Measurements from ENCODE around the gene ZNF664.

ZNF664 gene

GRCh38 chr12:123997033-123997822 lies 24.2 kb downstream of the ZNF664 start:
- H3K9me3 ChIP-seq (ENCODE audit: severe bottlenecking) = no peaks in the 10 kb centered on the region
- TF ChIP-seq CTCF (IDR thresholded peaks at IDR 0.05; ENCODE audit: low read depth, low read length) = no peak
- H3K36me3 ChIP-seq = peaks cover 91% of the 10 kb centered on the region
- no peak for DNase-seq
- no peak overlapping the region for H3K27ac ChIP-seq
- H3K27me3 ChIP-seq (ENCODE audit: insufficient read depth, low read depth, severe bottlenecking) = no peaks in the 10 kb centered on the region
- H3K4me3 ChIP-seq (ENCODE audit: low read depth, low read length) = no peak overlapping the region

- H3K4me3 ChIP-seq (ENCODE audit: low read depth, low read length) = no peak overlapping the region
- no peak for TF ChIP-seq CTCF (IDR thresholded peaks at IDR 0.05; ENCODE audit: low read depth, low read length)
- H3K9me3 ChIP-seq (ENCODE audit: severe bottlenecking) = no peaks in the 10 kb centered on the region
- peaks cover 91% of the 10 kb centered on the region for H3K36me3 ChIP-seq
- no peak overlapping the region for H3K27ac ChIP-seq
- DNase-seq = no peak
- H3K27me3 ChIP-seq (ENCODE audit: insufficient read depth, low read depth, severe bottlenecking) = no peaks in the 10 kb centered on the region
Measured at GRCh38 chr12:123997908-123998307, 24.9 kb downstream of the ZNF664 start.

- no peaks in the 10 kb centered on the region for H3K27me3 ChIP-seq (ENCODE audit: insufficient read depth, low read depth, severe bottlenecking)
- no peak for TF ChIP-seq CTCF (IDR thresholded peaks at IDR 0.05; ENCODE audit: low read depth, low read length)
- no peak overlapping the region for H3K27ac ChIP-seq
- H3K9me3 ChIP-seq (ENCODE audit: severe bottlenecking) = no peaks in the 10 kb centered on the region
- no peak for DNase-seq
- peaks cover 91% of the 10 kb centered on the region for H3K36me3 ChIP-seq
- H3K4me3 ChIP-seq (ENCODE audit: low read depth, low read length) = no peak overlapping the region
Measured at GRCh38 chr12:123998344-123998990, 25.5 kb downstream of the ZNF664 start.

- TF ChIP-seq CTCF (IDR thresholded peaks at IDR 0.05; ENCODE audit: low read depth, low read length) = no peak
- no peak overlapping the region for H3K4me3 ChIP-seq (ENCODE audit: low read depth, low read length)
- H3K9me3 ChIP-seq (ENCODE audit: severe bottlenecking) = no peaks in the 10 kb centered on the region
- no peaks in the 10 kb centered on the region for H3K27me3 ChIP-seq (ENCODE audit: insufficient read depth, low read depth, severe bottlenecking)
- no peak for DNase-seq
- H3K36me3 ChIP-seq = peaks cover 91% of the 10 kb centered on the region
- no peak overlapping the region for H3K27ac ChIP-seq
Measured at GRCh38 chr12:123998991-123999359, 26.0 kb downstream of the ZNF664 start.

- H3K27ac ChIP-seq = no peak overlapping the region
- DNase-seq = no peak
- H3K4me3 ChIP-seq (ENCODE audit: low read depth, low read length) = no peak overlapping the region
- H3K27me3 ChIP-seq (ENCODE audit: insufficient read depth, low read depth, severe bottlenecking) = no peaks in the 10 kb centered on the region
- peaks cover 92% of the 10 kb centered on the region for H3K36me3 ChIP-seq
- no peaks in the 10 kb centered on the region for H3K9me3 ChIP-seq (ENCODE audit: severe bottlenecking)
- no peak for TF ChIP-seq CTCF (IDR thresholded peaks at IDR 0.05; ENCODE audit: low read depth, low read length)
Measured at GRCh38 chr12:124000111-124000510, 27.1 kb downstream of the ZNF664 start.
